Ectodermal cell (in vitro differentiated cells): Measurements from ENCODE around the gene FTO.

Source experiments
- H3K27ac ChIP-seq: 2 replicates; pipeline ENCODE4 v1.7.0; 2013; ENCODE audit warnings: mild to moderate bottlenecking, low read depth, low read length; ENCODE audit not compliant: insufficient read depth, poor library complexity, severe bottlenecking
- H3K27me3 ChIP-seq: 2 replicates; pipeline ENCODE4 v1.7.0; 2013; ENCODE audit warnings: mild to moderate bottlenecking, low read length; ENCODE audit not compliant: insufficient read depth, control insufficient read depth, poor library complexity, severe bottlenecking
- H3K36me3 ChIP-seq: one replicate; pipeline ENCODE4 v1.7.0; 2013; ENCODE audit warnings: low read length; ENCODE audit not compliant: control insufficient read depth, insufficient read depth
- H3K4me1 ChIP-seq: one replicate; pipeline ENCODE4 v1.7.0; 2013; ENCODE audit warnings: low read length; ENCODE audit not compliant: control insufficient read depth, insufficient read depth
- H3K4me3 ChIP-seq: 2 replicates; pipeline ENCODE4 v1.7.0; 2013; ENCODE audit warnings: low read depth, low read length, control low read depth; ENCODE audit not compliant: insufficient read depth
- H3K9me3 ChIP-seq: 2 replicates; pipeline ENCODE4 v1.7.0; 2013; ENCODE audit warnings: mild to moderate bottlenecking, low read length, moderate library complexity; ENCODE audit not compliant: control insufficient read depth
- WGBS, 2 experiments: methylation state at CpG; one replicate each; pipeline ENCODE4 v1.1.7; 2013; ENCODE audit warnings: missing lambda C conversion rate in 2 of 2; 5-methylcytosine and 5-hydroxymethylcytosine counted together

FTO gene

DNA sequence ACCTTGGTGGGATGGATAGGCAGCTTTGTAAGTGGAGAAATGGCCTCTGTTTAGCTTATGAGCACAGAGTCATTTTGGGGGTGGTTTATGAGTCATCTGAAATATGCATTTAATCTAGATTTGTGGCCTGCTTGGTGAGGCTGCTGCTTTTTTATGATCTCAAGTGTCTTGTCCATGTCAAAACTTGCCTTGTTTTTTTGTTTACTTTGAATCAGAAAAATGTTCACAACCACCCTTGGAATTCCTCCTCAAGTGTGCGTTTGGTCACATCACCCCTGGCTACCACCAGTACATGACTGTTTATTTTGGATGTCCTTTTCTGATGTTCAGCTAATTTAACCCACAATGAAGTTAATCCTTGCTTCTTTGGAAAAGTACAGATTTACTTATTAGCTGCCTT, 64.6 kb downstream of the FTO start:
- Histone ChIP-seq H3K4me1 (peaks cover 4% of the 10 kb centered on the region), H3K4me3 (no peak overlapping the region), H3K9me3 (no peaks in the 10 kb centered on the region), H3K36me3 (no peaks in the 10 kb centered on the region), H3K27me3 (no peaks in the 10 kb centered on the region), H3K27ac (no peak overlapping the region)
- 88 to 100% methylated on average over 1 of the region's 1 CpG for WGBS, 2 experiments

DNA sequence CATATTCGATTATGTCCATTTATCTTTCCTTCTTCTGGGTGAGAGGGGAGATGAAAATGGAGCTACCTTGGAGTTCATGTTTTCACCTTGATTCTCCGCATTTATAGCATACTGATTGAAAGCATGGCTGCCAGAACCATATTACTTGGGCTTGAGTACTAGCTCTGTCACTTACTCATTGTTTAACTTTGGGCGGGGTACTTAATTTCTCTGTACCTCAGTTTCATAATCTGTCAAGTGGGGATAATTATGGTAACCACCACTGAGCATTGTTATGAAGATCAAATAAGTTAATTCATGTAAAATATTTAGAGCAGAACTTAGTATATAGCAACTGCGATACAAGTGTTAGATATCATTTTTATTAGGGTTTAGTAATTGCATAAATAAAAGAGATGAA, 65.2 kb downstream of the FTO start:
- Histone ChIP-seq H3K4me3 (no peak overlapping the region), H3K27ac (no peak overlapping the region), H3K9me3 (no peaks in the 10 kb centered on the region), H3K36me3 (no peaks in the 10 kb centered on the region), H3K4me1 (peaks cover 5% of the 10 kb centered on the region), H3K27me3 (no peaks in the 10 kb centered on the region)
- 97 to 98% methylated on average over 4 of the region's 4 CpGs for WGBS, 2 experiments

GRCh38 chr16:53769787-53770186, 65.8 kb downstream of the FTO start:
- H3K4me3 ChIP-seq = no peak overlapping the region

DNA sequence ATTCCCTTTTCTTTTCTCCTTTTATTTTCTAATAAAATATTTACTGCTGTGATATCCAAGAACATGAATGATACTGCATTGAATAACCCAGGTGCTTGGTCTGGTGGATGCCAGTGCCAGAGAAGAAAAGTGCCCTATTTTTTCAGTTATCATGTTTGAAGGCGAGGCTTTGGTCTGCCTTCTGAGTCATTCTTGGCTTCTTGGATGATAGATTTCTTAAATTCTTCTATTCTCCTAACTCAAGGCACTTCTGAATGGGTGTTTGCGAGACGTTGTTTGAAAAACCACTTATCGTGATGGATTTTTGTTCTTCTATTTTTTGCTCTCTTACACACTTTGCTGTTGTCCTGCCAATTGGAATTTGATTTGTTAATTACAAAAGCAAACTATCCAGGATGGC, 66.7 kb downstream of the FTO start:
- WGBS, 2 experiments = 90 to 96% methylated on average over 4 of the region's 4 CpGs
- H3K27ac ChIP-seq = no peak overlapping the region
- H3K36me3 ChIP-seq = no peaks in the 10 kb centered on the region
- peaks cover 6% of the 10 kb centered on the region for H3K4me1 ChIP-seq
- H3K9me3 ChIP-seq = no peaks in the 10 kb centered on the region
- no peak overlapping the region for H3K4me3 ChIP-seq
- H3K27me3 ChIP-seq = no peaks in the 10 kb centered on the region

More at GRCh38 chr16:53769787-53770186, 65.8 kb downstream of the FTO start:
- no peaks in the 10 kb centered on the region for H3K36me3 ChIP-seq
- peaks cover 5% of the 10 kb centered on the region for H3K4me1 ChIP-seq
- no peaks in the 10 kb centered on the region for H3K27me3 ChIP-seq
- H3K27ac ChIP-seq = no peak overlapping the region
- H3K9me3 ChIP-seq = no peaks in the 10 kb centered on the region

DNA sequence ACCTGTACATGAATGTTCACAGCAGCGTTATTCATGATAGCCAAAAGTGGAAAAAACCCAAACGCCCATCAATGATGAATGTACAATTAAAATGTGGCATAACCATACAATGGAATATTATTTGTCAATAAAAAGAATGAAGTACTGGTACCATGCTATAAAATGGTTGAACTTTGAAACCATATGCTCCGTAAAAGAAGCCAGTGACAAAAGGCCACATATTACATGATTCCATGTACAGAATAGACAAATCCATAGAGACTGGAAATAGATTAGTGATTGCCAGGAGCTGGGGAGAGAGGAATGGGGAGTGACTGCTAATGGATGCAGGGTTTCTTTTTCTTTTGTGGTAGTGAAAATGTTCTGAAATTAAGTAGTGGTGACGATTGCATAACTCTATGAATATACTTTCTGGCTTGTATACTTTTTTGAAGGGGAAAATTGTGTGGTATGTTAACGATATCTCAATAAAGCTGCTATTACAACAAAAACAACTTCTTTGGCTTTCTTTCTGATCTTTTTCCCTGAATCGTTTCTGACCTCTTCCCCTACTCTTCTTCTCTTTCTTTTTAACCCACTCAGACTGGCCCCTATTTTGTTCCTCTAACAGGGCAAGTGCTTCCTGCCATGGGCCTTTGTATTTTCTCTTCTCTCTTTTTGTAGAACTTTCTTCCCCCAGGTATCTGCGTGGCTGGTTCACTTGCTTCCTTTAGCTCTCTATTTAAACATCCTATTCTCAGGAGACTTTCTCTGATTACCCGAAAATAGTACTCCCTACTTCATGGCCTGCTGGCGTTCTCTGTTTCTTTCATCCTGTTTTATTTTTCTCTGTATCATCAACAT, 67.9 kb downstream of the FTO start:
- no peaks in the 10 kb centered on the region for H3K36me3 ChIP-seq
- H3K27ac ChIP-seq = no peak overlapping the region
- H3K27me3 ChIP-seq = no peaks in the 10 kb centered on the region
- no peaks in the 10 kb centered on the region for H3K9me3 ChIP-seq
- WGBS, 2 experiments = 85 to 87% methylated on average over 6 to 8 of the region's 9 CpGs
- H3K4me3 ChIP-seq = no peak overlapping the region
- peaks cover 8% of the 10 kb centered on the region for H3K4me1 ChIP-seq

GRCh38 chr16:53773150-53773846, 69.3 kb downstream of the FTO start:
- Histone ChIP-seq H3K27me3 (no peaks in the 10 kb centered on the region), H3K4me3 (no peak overlapping the region), H3K4me1 (peaks cover 8% of the 10 kb centered on the region), H3K36me3 (no peaks in the 10 kb centered on the region), H3K9me3 (no peaks in the 10 kb centered on the region), H3K27ac (no peak overlapping the region)
- WGBS, 2 experiments = 87 to 92% methylated on average over 4 to 5 of the region's 5 CpGs

DNA sequence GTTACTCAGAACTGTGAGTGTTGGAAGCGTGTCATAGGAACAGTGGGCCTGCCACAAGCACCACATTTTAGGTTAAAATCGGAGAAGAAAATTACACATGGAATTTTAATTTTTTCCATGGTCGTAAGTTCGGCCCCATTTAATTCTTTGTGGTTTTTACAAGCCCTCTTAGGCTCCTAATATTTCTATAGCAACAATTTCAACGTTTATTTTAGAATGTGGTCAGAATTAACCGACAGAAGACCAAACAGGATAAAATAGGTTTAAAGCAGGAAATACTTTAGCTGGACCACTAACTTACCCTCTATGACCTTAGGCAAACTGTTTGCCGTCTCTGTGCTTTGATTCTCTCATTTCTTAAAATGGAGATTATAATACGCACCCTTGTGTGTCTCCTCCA, 69.9 kb downstream of the FTO start:
- H3K27ac ChIP-seq = no peak overlapping the region
- H3K4me1 ChIP-seq = peaks cover 8% of the 10 kb centered on the region
- no peaks in the 10 kb centered on the region for H3K27me3 ChIP-seq
- no peaks in the 10 kb centered on the region for H3K9me3 ChIP-seq
- H3K4me3 ChIP-seq = no peak overlapping the region
- WGBS, 2 experiments = 95 to 97% methylated on average over 8 of the region's 8 CpGs
- H3K36me3 ChIP-seq = no peaks in the 10 kb centered on the region

DNA sequence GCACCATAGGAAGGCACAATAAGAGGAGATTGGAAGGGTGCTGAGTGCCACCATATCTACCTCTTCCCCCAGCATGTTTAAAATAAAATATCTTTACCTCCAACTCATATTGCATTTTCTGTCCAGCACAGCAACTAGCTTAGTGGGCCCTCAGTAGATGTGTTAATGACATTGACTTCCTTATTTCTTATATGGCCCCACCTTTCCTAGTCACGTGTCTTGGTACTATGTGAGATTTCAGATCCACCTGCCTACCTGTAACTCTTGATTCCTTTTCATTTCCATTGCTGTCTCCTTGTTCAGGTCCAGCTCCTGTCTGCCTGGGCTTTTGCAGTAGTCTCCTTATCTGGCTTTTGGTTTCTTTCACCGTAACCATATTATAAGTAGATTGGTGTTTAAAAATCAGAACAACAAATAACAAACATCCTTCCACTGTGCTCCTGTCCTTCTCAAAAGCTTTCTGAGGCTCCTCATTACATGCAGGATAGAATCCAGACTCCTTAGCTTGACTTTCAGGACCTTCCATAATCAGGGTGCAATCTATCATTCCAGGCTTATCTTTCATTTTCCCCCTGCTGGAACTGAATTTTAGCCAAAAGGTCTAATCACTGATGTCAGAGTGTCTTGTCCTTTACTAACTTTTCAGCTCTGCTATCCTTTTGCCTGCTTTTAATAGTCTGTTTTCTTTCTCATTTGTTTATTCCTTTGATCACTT, 71.3 kb downstream of the FTO start:
- Histone ChIP-seq H3K4me3 (no peak overlapping the region), H3K27me3 (no peaks in the 10 kb centered on the region), H3K9me3 (no peaks in the 10 kb centered on the region), H3K4me1 (peaks cover 13% of the 10 kb centered on the region), H3K27ac (no peak overlapping the region), H3K36me3 (no peaks in the 10 kb centered on the region)
- WGBS, 2 experiments = 94 to 95% methylated on average over 1 of the region's 2 CpGs

GRCh38 chr16:53775821-53776431, 72.0 kb downstream of the FTO start:
- Histone ChIP-seq H3K27me3 (no peaks in the 10 kb centered on the region), H3K36me3 (no peaks in the 10 kb centered on the region), H3K9me3 (no peaks in the 10 kb centered on the region), H3K27ac (no peak overlapping the region), H3K4me1 (peaks cover 13% of the 10 kb centered on the region), H3K4me3 (no peak overlapping the region)
- 76 to 83% methylated on average over 6 of the region's 7 CpGs for WGBS, 2 experiments

- 100% methylated on average over 2 to 3 of the region's 3 CpGs for WGBS, 2 experiments
- H3K36me3 ChIP-seq = no peaks in the 10 kb centered on the region
- H3K9me3 ChIP-seq = no peaks in the 10 kb centered on the region
- H3K4me1 ChIP-seq = peaks cover 8% of the 10 kb centered on the region
- H3K27ac ChIP-seq = no peak overlapping the region
- H3K4me3 ChIP-seq = no peak overlapping the region
- no peaks in the 10 kb centered on the region for H3K27me3 ChIP-seq
These were observed 75.2 kb downstream of the FTO start for GRCh38 chr16:53779186-53779585.
